HG03045 (cell line): ENCODE data around the gene ZSWIM7.
"Not testable (repeated sequence)": the region's sequence is repeated elsewhere in the genome, so short reads cannot be mapped to it uniquely, and the experiment has no call there.

Source experiments
- ATAC-seq: cut with Tn5 transposase; IDR thresholded peaks from one replicate; pipeline ENCODE4 v1.9.1; 2021; ENCODE audit warnings: mild to moderate bottlenecking, moderate library complexity; ENCODE audit not compliant: unreplicated experiment

Gene ZSWIM7

DNA sequence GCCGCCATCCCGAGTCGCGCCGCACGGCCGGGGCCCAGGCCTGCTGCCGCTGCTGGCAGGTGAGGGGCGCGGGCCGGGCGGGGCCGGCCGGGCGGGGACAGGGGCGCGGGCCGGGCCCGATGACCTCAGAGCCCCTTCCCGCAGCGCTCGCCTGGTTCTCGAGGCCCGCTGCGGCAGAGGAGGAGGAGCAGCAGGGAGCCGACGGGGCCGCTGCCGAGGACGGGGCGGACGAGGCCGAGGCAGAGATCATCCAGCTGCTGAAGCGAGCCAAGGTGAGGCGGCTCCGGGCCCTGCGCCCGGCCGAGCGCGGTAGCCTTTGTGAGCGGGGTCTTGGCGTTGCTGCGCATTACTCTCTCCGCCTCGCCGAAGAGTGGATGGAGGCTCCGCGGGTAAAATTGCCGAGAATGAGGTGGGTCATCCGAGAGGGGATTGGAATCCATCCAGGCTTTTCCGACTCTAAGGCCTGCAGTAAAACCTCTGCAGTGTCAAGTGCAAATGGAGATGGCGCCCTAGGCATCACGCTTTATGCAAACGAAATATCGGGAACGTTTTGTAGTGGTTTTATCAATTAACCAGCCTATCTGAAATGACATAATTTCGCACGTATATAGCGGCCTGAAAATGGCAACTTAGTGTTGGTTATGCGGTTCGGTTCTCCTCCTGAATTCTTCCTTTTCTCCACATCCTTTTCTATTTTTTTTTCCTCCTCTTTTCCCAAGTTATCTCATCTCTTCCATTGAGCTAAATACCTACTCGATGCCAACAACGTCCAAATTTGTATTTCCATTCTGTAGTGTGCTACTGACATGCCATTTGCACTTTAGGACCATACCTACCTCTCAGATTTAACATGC is 697 bp upstream of the ZSWIM7 start:
- peak; percentile 38 for ATAC-seq

DNA sequence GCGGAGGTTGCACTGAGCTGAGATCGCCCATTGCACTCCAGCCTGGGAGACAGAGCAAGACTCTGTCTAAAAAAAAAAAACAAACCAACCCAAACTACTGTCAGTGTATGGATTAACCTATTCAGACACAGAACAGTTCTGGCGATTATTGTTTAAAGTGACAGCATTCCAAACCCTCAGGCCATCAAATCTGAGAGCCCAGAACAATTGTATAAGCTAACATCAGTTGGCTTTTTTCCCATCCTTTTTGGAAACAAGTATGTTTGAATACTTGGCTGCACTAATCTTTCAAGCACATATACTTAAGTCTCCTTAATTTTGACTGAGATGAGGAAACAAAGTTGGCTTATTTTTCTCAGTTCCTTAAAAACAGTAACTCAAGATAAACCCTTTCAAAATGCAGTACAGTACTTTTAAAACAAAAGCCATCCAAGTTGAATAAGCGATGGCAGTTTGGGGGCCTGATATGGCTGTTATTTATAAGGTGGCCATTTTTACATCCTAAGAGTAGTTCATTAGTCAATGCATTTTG is 1.4 kb downstream of the ZSWIM7 start:
- ATAC-seq, result no peak

DNA sequence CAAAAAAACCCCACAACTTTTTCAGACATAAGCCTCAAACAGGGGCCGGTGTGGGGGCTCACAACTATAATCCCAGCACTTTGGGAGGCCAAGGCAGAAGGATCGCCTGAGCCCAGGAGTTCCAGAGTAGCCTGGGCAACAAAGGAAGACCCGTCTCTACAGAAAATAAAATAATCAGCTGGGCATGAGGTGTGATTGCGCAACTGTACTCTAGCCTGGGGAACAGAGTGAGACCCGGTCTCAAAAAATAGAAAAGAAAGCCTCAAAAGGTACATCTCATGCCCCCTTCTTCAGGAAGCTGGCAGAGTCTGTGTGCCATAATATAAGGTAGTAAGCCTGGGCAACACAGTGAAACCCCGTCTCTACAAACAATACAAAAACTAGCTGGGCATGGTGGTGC is 3.2 kb downstream of the ZSWIM7 start:
- ATAC-seq, result no peak

DNA sequence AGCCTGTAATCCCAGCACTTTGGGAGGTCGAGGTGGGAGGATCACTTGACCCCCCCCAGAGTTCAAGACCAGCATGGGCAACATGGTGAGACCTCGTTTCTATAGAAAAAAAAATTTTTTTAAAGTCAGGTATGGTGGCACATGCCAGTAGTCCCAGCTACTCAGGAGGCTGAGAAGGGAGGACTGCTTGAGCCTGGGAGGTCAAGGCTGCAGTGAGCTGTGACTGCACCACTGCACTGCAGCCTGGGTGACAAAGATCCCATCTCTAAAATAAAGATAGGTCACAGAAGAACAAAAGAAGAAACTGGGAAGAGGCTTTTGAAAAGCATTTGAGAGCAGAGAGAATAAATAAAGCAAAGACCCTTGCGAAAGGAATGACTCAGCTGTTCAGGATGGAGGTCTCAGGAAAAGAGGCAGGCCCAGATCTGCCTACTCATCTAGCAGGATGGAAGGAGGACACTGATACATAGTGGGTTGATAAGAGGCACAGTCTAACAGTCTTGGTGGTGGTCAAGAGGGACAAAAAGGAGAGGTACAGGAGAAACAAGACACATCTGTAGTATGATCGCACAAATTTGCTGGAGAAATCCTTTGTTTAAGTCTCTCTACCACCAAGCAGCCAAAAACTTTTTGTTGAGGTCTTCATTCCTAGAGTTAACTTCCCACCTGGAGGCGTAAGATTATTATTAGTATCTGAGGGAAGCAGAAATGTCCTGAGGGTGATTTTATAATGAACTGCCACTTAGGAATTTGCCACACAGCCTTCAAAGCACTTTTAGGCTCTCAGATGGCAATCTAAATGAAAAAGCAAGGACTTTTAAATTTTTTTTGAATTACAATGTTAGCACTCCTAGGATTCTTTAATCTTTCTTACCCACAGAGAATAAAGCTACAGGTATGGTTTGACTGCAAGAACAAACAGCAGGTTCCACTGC is 17.6 kb downstream of the ZSWIM7 start:
- ATAC-seq, result no peak

DNA sequence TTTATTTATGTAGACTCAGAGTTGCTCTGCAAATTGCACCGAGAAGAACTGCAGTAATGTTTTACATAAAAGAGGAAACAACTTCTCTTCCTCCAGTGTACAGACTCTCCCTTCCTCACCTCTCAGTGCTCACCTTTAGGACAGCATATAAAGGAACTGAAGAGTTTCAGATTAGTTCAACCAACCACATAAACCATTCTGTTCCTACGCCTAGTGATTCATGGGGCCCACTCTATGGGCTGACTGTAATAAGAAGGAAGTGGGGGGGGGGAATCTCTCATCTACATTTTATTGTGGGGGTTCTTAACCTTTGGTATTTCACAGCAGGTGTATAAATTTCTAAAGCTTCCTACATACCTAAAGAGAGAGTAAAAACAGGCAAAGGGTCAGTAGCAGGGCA is 18.3 kb downstream of the ZSWIM7 start:
- ATAC-seq, result peak; percentile 61

DNA sequence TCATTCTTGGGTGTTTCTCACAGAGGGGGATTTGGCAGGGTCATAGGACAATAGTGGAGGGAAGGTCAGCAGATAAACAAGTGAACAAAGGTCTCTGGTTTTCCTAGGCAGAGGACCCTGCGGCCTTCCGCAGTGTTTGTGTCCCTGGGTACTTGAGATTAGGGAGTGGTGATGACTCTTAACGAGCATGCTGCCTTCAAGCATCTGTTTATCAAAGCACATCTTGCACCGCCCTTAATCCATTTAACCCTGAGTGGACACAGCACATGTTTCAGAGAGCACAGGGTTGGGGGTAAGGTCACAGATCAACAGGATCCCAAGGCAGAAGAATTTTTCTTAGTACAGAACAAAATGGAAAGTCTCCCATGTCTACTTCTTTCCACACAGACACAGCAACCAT is 20.5 kb downstream of the ZSWIM7 start:
- not testable (repeated sequence) for ATAC-seq

DNA sequence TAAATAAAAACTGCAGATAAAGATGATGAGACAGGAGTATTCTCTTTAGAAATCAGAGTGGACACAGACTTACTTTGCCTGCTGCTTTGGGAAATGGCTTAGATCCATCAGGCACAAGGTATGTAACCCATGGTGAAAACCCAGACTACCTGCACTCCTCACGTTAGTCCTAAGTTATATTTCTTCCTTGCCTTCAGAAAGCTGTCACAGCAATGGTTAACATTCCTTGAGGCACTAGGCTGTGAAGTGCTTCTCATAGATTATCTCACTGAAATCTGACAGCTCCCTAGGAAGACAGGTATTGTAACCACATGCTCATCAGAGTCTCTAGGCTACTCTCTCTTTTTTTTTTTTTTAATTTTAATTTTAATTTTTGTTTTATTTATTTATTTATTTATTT is 20.9 kb downstream of the ZSWIM7 start:
- no peak for ATAC-seq

DNA sequence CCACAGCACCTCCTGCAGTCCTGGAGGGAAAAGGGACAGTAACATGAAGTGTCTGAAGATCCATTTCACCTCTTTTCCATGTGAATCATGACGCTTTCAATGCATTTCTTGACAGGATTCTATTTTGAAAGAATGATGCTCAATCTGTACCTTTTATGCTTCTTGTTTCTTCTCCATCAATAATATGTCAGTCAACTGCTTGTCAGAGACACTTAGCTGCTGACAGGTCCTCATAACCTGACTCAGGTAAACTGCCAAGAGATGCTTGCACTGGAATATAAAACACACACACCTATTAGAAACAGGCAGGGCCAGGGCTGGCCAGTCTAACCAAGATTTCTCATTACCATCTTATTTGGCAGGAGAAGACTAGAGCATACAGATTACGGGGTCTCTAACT is 21.6 kb downstream of the ZSWIM7 start:
- ATAC-seq, result no peak

DNA sequence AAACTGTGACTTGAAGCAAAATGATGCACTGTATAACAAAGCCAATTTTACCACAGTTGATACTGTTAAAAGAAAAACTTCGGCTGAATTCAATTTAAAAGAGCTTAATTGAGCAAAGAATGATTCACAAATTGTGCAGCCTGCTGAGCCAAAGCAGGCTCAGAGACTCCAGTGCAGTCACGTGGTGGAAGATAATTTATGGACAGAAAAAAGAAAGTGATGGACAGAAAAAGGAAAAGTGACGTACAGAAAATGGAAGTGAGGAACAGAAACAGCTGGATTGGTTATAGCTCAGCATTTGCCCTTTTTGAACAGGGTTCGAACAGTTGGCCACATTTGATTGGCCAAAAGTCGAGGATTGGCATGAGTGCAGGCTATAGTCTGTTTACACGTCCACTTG is 25.7 kb downstream of the ZSWIM7 start:
- no peak for ATAC-seq

DNA sequence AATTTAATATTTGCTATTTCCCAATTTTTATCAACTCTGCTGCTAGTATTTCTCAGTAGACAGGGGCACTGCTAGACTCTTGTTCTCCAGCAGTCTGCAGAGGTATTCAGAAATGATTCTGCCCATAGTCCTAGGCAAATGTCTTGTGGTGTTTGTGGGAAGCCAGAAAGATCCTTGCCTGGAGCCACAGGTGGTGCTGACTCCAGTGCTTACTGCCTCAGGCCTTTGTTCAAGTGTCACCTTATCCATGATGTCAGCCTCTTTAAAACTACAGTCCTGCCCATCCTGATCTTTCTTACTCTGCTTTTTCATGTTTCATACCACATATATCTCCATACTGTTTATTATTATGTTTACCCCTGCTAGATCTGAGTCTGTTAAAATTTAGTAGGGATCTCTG is 26.5 kb downstream of the ZSWIM7 start:
- ATAC-seq, result no peak

DNA sequence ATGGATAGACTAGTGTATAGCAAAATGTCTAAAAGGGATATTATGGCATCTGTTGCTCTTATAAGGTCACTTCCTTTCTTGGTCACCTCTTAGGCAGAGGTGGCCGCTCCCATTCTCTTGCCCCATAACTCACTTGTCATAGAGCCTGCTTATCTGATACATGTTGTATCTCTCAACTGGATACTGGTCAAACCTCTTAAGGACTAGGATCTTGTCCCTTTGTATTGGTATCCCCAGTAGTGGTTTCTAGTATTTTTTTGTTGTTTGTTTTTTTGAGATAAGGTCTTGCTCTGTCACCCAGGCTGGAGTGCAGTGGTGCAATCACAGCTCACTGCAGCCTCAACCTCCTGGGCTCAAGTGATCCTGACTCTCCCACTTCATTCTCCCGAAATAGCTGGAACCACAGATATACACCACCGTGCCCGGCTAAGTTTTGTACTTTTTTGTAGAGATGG is 27.0 kb downstream of the ZSWIM7 start:
- no peak for ATAC-seq

DNA sequence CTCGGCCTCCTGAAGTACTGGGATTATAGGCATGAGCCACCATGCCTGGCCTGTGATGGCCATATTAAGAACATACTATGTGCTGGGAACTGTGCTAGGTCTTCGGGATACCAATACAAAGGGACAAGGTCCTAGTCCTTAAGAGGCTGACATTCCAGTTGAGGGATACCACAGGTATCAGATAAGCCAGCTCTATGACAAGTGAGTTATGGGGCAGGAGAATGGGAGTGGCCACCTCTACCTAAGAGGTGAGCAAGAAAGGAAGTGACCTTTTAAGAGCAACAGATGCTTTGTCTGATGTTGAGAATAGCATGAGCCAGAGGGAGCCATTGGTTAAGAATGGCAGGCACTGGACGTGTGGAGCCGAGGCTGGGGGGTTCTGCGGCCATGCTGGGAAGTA is 27.6 kb downstream of the ZSWIM7 start:
- ATAC-seq, result no peak

DNA sequence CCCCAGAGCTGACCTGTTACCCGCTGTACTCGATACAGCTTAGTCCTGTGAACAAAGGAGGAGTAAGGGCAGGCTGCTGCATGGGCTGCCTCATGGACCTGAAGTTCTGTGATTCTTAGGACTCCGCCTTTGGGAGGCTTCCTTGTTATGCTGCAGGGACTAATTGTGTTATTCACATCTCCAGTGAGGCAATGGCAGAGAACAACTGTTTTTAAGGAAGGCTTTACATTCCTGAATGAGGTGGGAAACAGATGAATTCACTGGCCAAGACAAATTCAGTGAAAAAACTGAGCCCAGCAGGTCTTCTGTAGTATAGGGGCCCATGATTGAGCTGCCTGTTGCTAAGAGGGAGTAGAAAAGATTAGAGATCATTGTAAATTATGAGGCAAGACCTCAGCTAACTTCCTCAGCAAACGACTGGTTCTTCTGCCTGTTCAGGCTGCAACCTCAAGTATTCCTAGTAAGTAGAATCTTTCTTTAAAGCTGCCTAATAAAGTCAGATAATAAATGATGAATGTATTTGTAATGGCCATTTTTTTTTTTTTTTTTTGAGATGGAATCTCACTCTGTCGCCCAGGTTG is 28.3 kb downstream of the ZSWIM7 start:
- no peak for ATAC-seq

DNA sequence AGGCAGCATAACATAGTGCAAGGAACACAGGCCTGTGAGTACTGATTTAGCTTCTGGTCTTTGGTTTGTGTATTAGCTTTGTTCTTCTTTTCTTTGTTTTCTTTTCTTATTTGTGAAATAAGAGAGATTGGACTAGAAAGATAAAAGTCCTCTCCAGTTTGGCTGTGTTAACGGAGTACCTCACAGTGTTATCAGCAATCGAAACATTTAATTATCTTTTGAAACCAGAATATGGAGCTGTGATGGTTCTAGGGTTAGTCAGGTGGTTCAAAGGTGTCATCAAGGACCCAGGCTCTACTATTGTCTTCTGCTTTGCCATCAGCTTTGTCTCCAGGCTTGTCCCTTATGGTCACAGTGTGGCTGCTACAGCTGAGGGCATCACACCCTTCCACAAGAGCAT is 29.0 kb downstream of the ZSWIM7 start:
- ATAC-seq, result no peak

DNA sequence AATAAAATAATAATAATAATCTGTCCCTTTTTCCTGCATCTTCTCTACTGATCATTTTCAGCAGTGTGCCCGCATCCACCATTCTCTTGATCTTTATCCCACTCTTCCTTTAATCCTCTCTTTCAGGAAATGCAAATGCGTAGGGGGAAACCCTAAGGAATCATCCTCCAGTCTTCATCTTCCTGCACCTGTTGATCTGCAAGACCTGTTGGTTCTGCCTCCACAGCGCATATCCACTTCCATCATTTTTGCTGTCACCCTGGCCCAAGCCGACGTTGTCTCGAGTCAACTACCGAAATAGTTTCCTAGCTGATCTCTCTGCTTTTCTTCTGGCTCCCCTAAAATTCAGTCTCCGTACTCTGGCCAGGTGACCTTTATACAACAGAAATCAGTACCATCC is 30.0 kb downstream of the ZSWIM7 start:
- no peak for ATAC-seq

DNA sequence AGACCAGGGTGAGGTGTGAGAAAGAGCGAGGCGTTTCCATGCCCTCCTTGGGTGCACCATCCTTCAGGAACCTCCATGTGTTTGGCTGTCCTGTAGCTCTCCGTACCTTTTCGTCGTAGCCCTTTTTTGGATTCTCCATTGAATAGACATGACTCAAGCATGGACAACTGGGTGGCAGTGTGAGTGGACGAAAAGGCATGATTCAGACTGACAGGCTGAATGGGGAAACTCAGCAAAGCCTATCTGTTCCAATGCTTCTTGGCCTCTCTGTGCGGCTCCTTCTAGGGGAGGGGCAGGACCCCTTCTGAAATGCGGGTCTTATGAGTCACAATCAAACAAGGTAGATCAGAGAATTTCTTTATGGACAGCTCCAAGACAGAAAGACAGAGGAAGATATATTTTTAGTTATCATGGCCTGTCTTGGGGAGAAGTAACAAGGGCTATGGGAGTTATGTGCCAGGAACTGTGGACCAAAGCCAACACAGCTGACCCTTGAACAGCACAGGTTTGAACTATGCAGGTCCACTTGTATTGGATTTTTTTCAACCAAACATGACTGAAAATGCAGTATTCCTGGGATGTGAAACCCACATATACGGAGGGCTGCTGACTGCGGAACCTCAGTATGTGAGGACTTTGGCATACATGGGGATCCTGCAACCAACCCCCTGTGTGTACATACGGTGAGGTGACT is 31.7 kb downstream of the ZSWIM7 start:
- ATAC-seq, result no peak

DNA sequence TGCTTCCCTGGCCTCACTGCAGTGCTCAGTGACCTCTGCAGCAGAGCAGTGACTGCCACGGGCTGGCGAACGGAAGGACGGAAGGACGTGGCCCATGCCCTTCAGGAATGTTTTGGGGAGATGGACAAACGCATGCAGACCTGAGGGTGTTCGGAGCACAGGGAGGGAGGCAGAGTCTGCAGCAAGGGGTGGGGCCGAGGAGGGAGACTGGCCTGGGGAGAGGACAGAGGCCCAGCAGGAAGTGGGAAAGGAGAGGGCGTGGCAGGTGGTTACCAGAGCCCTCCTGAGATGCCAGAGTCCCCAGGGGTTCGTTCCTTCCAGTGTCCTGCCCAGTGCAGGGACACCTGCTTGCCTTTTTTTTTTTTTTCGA is 32.6 kb downstream of the ZSWIM7 start:
- ATAC-seq, result no peak

DNA sequence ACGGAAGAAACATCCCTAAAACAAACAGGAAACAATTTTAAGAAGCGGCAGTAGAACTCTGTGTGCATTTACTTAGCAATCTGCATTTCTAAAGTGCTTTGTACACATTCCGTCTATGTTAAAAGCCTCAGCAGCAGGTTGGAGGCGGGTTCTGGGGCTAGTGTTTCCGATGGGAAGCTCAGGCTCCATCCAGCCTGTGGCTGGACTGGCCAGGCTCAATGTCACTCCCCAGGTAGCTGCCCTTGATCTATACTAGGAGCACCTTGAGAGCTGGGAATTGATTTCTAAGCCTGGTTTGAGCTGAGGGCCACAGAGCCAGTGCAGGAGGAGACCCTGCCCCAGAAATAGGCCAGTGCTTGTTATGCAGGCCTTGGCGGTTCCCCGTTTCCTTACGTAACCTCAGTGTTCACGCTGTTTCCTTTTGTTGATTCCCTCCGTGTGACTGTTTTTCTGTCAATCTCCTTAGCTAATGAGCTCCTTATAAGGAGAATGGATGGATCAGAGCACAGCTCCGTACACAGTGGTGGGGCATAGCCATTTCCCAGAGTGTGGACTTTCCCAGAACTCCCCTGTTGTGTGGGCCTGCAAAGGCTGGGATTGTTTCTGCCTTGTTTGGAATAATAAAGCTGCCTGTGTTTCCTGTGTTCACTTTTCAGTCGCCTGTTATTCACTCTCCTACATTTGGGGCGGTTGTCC is 33.2 kb downstream of the ZSWIM7 start:
- no peak for ATAC-seq

DNA sequence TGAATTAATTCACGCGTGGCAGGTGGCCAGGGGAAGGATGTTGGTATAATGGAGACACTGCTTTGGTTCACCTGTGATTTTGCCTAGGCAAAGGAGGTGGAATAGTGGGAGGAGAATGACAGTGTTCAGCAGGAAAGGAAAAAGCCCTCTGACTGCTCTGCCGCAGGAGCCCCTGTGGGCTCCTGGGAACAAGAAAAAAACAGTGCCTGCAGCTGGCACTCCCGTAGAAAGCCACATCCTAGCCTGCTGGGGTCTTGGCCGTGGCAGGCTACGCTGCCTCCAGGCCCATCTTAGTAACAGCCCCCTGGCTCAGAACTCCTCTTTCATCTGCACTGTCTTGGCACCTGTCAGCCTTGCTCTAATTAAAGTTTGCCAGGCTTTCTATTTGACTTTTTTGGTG is 34.0 kb downstream of the ZSWIM7 start:
- ATAC-seq, result no peak

DNA sequence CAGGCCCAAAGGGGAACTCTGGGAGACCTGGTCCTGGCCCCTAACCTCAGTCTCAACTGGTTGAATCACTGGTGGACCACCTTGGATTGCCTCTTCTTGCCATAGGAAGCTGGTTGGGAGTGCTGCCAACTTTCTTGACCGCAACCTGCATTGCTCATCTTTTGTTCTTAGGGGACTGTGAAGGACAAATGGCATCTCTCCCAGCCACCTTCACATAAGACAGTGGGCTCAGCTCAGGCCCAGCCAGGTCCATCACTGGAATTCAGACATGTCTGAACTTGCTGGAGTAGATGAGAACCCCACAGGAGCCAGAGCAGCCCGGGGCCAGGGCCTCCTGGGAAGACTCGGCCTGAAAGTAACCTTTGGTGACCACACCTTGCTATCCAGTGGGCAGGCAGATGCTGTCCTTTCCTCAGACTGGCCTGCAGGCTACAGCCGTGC is 35.8 kb downstream of the ZSWIM7 start:
- no peak for ATAC-seq
